ENCODE measurements around the gene DIPK1B. TPM values are rescaled to one million over a fixed set of nuclear protein-coding genes. Genes with fewer than 3 reads are reported as not detected.

DIPK1B gene
- total RNA-seq, 3 donors from 2014 or later: 4.8 to 8.2 (median 5.6) TPM

DNA sequence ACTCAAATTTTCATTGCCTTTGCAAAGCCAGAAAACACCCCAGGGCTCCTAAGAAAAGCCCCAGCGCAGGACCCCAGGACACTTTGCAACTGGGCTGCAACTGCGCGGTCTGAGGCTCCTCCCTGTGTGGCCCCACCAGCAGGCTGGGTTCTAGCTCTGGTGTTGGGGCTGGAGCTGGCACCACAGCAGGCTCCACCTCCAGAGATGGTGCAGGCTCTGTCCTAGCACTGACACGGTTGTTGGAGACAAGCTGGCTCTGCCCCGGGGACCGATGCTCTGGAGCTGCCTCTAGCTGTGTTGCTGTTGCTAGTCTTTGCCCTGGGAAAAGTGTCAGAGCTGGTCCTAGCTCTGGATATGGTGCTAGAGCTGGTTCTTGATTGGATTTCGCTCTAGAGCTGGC is 16.8 kb downstream of the DIPK1B start:
- Histone ChIP-seq H3K4me1 (peaks cover 3 to 14% of the 10 kb centered on the region in 2 donors), H3K27ac (peak overlapping the region in 1 of 2 donors; percentile 13)
- intact Hi-C loops (cut with DNase I; ENCODE audit: low total_unique reads): no loop called here

DNA sequence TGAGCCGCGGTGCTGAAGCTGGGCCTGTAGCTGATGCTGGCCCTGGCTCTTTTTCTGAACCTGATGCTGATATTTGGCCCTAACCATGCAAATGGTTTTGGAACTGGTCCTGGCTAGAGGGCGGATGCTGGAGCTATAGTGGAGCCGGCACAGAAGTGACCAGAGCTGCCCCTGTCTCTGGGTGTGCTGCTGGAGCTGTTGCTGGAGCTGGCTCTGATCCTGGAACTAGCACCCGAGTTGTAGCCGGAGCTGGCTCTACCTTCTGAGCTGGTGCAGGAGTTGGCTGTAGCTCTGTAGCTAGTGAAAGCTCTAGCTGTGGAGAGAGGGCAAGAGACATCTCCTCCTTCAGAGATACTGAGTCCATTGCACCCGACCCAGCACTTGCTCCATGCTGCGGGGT is 17.6 kb downstream of the DIPK1B start:
- H3K27me3 ChIP-seq: no peaks in the 10 kb centered on the region
- intact Hi-C loops (cut with DNase I; ENCODE audit: low total_unique reads): no loop called here
- TF ChIP-seq POLR2A (IDR thresholded peaks at IDR 0.05) (no peak), POLR2AphosphoS5 (IDR thresholded peaks at IDR 0.05) (no peak)
- TF ChIP-seq, protein P1, sequence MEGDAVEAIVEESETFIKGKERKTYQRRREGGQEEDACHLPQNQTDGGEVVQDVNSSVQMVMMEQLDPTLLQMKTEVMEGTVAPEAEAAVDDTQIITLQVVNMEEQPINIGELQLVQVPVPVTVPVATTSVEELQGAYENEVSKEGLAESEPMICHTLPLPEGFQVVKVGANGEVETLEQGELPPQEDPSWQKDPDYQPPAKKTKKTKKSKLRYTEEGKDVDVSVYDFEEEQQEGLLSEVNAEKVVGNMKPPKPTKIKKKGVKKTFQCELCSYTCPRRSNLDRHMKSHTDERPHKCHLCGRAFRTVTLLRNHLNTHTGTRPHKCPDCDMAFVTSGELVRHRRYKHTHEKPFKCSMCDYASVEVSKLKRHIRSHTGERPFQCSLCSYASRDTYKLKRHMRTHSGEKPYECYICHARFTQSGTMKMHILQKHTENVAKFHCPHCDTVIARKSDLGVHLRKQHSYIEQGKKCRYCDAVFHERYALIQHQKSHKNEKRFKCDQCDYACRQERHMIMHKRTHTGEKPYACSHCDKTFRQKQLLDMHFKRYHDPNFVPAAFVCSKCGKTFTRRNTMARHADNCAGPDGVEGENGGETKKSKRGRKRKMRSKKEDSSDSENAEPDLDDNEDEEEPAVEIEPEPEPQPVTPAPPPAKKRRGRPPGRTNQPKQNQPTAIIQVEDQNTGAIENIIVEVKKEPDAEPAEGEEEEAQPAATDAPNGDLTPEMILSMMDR (IDR thresholded peaks at IDR 0.05): no peak
- DNase-seq (ENCODE audit: low spot score in 2 of 2): no peak
- H3K9me3 ChIP-seq: no peaks in the 10 kb centered on the region
- H3K4me3 ChIP-seq: no peak overlapping the region
- no peaks in the 10 kb centered on the region for H3K36me3 ChIP-seq
- H3K4me1 ChIP-seq: peaks cover 3 to 14% of the 10 kb centered on the region in 2 donors
- H3K27ac ChIP-seq: no peak overlapping the region

More for the DNA sequence above, 16.8 kb downstream of the DIPK1B start:
- Histone ChIP-seq H3K36me3 (peaks cover 1% of the 10 kb centered on the region), H3K27me3 (no peaks in the 10 kb centered on the region), H3K9me3 (no peaks in the 10 kb centered on the region), H3K4me3 (peak overlapping the region; percentile 75 to 86 (median 81))
- no peak for DNase-seq (ENCODE audit: low spot score in 2 of 2)
- TF ChIP-seq POLR2A (IDR thresholded peaks at IDR 0.05) (no peak), POLR2AphosphoS5 (IDR thresholded peaks at IDR 0.05) (no peak)
- TF ChIP-seq, protein P1 (IDR thresholded peaks at IDR 0.05): no peak

DNA sequence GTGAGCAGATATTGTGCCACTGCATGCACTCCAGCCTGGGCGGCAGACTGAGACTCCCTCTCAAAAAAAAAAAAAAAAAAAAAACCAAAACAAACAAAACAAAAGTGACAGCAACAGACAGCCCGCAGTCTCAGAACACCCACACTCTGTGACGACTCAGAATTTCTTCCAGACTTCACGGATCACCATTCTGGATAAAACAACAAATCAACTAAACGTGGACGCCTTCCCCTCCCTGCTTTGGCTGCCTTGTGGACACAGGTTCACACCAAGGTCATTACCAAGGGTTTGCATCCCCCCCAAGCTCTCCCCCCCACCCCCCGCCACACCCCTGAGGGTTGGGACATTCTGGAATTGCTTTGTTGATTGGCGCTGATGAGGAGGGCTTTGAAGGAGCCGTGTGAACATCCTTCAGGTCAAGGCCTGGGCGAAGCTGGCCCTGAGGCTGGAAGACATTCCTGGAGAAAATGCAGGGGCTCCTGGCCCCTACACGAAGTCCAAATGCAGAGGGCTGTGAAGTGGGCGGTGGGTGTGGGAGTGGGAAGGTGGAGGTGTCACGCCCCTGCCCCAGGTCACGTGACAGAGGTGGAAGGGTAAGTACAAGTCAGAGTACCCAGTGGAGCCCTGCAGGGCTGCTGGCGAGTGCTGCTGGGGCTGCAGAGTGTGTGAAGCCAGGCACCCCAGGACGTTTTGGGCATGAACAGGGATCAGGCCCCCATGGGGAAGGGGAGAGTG is 20.2 kb downstream of the DIPK1B start:
- H3K27ac ChIP-seq: no peak overlapping the region
- intact Hi-C loops (cut with DNase I; ENCODE audit: low total_unique reads): no loop called here
- no peaks in the 10 kb centered on the region for H3K36me3 ChIP-seq
- peaks cover 0 to 3% of the 10 kb centered on the region in 2 donors for H3K4me1 ChIP-seq
- no peaks in the 10 kb centered on the region for H3K9me3 ChIP-seq
- no peak for DNase-seq (ENCODE audit: low spot score in 2 of 2)
- TF ChIP-seq, protein P1 (IDR thresholded peaks at IDR 0.05): no peak
- TF ChIP-seq POLR2AphosphoS5 (IDR thresholded peaks at IDR 0.05) (no peak), POLR2A (IDR thresholded peaks at IDR 0.05) (no peak)
- H3K27me3 ChIP-seq: no peaks in the 10 kb centered on the region
- no peak overlapping the region for H3K4me3 ChIP-seq

DNA sequence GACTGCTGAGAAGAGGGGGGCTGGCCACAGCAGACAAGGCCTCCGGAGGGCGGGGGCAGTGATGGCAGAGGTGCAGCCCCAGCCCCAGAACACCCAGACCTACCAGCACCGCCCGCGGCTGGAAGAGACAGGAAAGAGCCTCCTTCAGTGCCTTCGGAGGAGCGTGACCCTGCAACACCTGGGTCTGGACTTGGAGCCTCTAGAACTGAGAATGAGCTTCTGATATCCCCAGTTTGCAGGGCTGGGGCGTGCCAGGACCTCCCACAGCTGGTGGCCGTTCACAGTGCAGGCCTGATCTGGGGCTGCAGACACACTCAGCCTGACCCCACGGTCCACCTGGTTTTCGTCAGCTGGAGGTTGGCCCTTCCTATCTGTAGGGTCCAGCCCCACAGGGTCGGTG is 21.2 kb downstream of the DIPK1B start:
- H3K36me3 ChIP-seq: no peaks in the 10 kb centered on the region
- no peak for DNase-seq (ENCODE audit: low spot score in 2 of 2)
- intact Hi-C loops (cut with DNase I; ENCODE audit: low total_unique reads): no loop called here
- H3K4me1 ChIP-seq: peaks cover 0 to 3% of the 10 kb centered on the region in 2 donors
- no peak for TF ChIP-seq POLR2A (IDR thresholded peaks at IDR 0.05)
- TF ChIP-seq POLR2AphosphoS5 (IDR thresholded peaks at IDR 0.05): no peak
- TF ChIP-seq, protein P1 (IDR thresholded peaks at IDR 0.05): no peak
- H3K4me3 ChIP-seq: no peak overlapping the region
- H3K9me3 ChIP-seq: no peaks in the 10 kb centered on the region
- H3K27ac ChIP-seq: no peak overlapping the region
- H3K27me3 ChIP-seq: peaks cover 0 to 2% of the 10 kb centered on the region in 2 donors

DNA sequence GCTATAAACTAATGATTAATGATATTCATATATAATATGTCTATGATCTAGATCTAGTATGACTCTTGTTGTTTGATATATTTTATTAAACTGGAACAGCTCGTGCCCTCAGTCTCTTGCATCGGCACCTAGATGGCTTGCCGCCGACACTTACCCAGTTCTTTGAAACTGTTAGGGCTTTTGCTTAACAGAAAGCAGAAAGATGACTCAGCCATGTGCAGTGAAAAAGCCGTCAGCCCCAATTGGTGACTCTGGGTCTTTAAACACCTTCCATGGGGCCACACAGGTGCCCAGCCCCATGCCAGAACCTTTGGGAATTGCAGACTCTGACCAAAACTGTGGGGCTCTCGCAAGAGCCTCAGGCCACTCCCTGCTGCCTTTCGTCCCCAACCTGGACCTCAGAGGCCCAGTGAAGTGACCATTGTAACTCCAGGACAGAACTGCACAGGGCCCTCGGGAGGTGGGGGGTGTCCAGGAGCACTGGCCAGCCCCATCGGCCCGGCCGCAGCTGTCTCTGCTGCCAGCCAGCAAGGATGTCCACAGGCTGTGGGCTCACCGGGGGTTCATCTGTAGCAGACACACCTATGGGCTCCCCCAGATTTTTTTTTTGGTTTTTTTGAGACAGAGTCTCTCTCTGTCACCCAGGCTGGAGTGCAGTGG is 22.6 kb downstream of the DIPK1B start:
- TF ChIP-seq POLR2AphosphoS5 (IDR thresholded peaks at IDR 0.05): no peak
- TF ChIP-seq, protein P1 (IDR thresholded peaks at IDR 0.05): no peak
- TF ChIP-seq POLR2A (IDR thresholded peaks at IDR 0.05): no peak
- intact Hi-C loops (cut with DNase I; ENCODE audit: low total_unique reads): no loop called here

More for the DNA sequence above, 22.6 kb downstream of the DIPK1B start:
- Histone ChIP-seq H3K27me3 (peaks cover 0 to 14% of the 10 kb centered on the region in 2 donors), H3K4me1 (no peaks in the 10 kb centered on the region), H3K4me3 (no peak overlapping the region), H3K9me3 (no peaks in the 10 kb centered on the region), H3K36me3 (no peaks in the 10 kb centered on the region), H3K27ac (no peak overlapping the region)
- no peak for DNase-seq (ENCODE audit: low spot score in 2 of 2)
